Progenitor cell of endocrine pancreas (in vitro differentiated cells): Measurements from ENCODE around the gene MINAR1. TPM values are rescaled to one million over a fixed set of nuclear protein-coding genes. Genes with fewer than 3 reads are reported as not detected.

ENCODE experiments used
- DNase-seq: peaks from one replicate; pipeline ENCODE4 v3.0.0; 2021; ENCODE audit warnings: low spot score; ENCODE audit not compliant: unreplicated experiment
- H3K27ac Mint-ChIP-seq: 2 replicates; pipeline ENCODE4 v1.8.0; 2021; ENCODE audit warnings: mild to moderate bottlenecking, moderate library complexity, mixed read lengths
- H3K27me3 Mint-ChIP-seq: 2 replicates; pipeline ENCODE4 v1.8.0; 2021; ENCODE audit warnings: mixed read lengths
- H3K36me3 Mint-ChIP-seq: 2 replicates; pipeline ENCODE4 v1.8.0; 2022; ENCODE audit warnings: mixed read lengths; ENCODE audit not compliant: insufficient read depth
- H3K4me1 Mint-ChIP-seq: 2 replicates; pipeline ENCODE4 v1.8.0; 2021; ENCODE audit warnings: low read depth, mixed read lengths
- H3K4me3 Mint-ChIP-seq: 2 replicates; pipeline ENCODE4 v1.8.0; 2021; ENCODE audit warnings: low read depth, mild to moderate bottlenecking, moderate library complexity, mixed read lengths
- H3K9me3 Mint-ChIP-seq: 2 replicates; pipeline ENCODE4 v1.8.0; 2021; ENCODE audit warnings: low read depth, mixed read lengths
- total RNA-seq: library from RNA; stranded (reverse); gene quantifications from 2 replicates; pipeline ENCODE4 v1.2.1, GENCODE V29; 2021
- TF ChIP-seq, protein P1 (sequence below): fragments of 200-600 bp; sonication (generic); IDR thresholded peaks from one replicate; pipeline ENCODE4 v1.5.0; 2021; ENCODE audit warnings: antibody characterized with exemption, mild to moderate bottlenecking; ENCODE audit not compliant: unreplicated experiment

The MINAR1 gene
- total RNA-seq, 1 donor from 2014 or later, result 1.8 TPM

GRCh38 chr15:79436037-79436780 is 4.1 kb downstream of the MINAR1 start:
- Mint-ChIP-seq H3K4me3 (no peak overlapping the region), H3K4me1 (peaks cover 7% of the 10 kb centered on the region), H3K36me3 (no peaks in the 10 kb centered on the region), H3K27ac (no peak overlapping the region), H3K9me3 (no peaks in the 10 kb centered on the region), H3K27me3 (peaks cover 54% of the 10 kb centered on the region)
- no peak for DNase-seq
- TF ChIP-seq, protein P1, sequence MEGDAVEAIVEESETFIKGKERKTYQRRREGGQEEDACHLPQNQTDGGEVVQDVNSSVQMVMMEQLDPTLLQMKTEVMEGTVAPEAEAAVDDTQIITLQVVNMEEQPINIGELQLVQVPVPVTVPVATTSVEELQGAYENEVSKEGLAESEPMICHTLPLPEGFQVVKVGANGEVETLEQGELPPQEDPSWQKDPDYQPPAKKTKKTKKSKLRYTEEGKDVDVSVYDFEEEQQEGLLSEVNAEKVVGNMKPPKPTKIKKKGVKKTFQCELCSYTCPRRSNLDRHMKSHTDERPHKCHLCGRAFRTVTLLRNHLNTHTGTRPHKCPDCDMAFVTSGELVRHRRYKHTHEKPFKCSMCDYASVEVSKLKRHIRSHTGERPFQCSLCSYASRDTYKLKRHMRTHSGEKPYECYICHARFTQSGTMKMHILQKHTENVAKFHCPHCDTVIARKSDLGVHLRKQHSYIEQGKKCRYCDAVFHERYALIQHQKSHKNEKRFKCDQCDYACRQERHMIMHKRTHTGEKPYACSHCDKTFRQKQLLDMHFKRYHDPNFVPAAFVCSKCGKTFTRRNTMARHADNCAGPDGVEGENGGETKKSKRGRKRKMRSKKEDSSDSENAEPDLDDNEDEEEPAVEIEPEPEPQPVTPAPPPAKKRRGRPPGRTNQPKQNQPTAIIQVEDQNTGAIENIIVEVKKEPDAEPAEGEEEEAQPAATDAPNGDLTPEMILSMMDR, result no peak

- no peak for DNase-seq
- H3K9me3 Mint-ChIP-seq, result no peaks in the 10 kb centered on the region
- peaks cover 3% of the 10 kb centered on the region for H3K4me1 Mint-ChIP-seq
- peaks cover 49% of the 10 kb centered on the region for H3K27me3 Mint-ChIP-seq
- no peak overlapping the region for H3K27ac Mint-ChIP-seq
- TF ChIP-seq, protein P1, result no peak
- no peak overlapping the region for H3K4me3 Mint-ChIP-seq
- H3K36me3 Mint-ChIP-seq, result no peaks in the 10 kb centered on the region
These were observed 5.3 kb downstream of the MINAR1 start for GRCh38 chr15:79437275-79438000.

DNA sequence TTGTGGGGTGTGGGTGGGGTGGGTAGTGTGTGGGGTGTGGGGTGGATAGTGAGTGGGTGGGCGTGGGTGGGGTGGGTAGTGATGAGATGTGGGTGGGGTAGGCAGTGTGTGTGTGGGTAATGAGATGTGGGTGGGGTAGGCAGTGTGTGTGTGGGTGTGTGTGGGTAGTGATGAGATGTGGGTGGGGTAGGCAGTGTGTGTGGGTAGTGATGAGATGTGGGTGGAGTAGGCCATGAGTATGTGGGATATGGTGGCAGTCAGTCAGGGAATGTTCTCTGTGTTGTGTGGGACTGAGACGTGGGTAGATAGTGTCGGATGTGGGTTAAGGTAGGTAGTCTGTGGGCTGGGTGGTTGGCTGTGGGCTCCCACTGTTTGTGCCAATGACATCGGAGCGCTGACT is 7.1 kb downstream of the MINAR1 start:
- Mint-ChIP-seq H3K4me1 (no peaks in the 10 kb centered on the region), H3K36me3 (no peaks in the 10 kb centered on the region), H3K27me3 (peaks cover 31% of the 10 kb centered on the region), H3K9me3 (no peaks in the 10 kb centered on the region), H3K27ac (no peak overlapping the region), H3K4me3 (no peak overlapping the region)
- no peak for DNase-seq
- TF ChIP-seq, protein P1, result no peak

DNA sequence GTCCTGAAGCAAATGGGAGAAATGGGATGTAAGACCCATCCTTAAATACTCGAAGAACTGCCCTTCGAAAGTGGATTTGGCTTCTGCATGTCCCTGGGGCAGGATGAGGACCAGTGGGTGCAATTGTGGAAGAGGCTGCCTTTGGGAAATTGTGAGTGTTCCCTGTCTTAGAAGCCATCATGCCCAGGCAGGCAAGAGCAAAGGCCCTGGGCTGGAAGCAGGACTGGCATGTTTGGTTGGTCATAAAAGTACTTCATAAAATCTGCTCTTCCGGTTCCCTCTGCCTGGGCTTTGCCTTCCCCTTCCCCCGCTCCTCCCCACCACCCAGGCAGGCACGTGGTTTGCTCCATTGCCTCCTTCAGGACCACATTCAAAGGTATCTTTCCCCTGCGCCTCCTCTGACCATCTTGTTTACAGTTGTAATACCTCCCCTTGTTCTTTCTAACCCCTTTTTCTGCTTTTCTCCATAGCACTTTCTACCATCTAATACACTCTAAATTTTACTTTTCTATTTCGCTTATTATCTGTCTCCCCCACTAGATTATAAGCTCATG is 8.3 kb downstream of the MINAR1 start:
- H3K9me3 Mint-ChIP-seq, result no peaks in the 10 kb centered on the region
- no peak for DNase-seq
- H3K4me3 Mint-ChIP-seq, result no peak overlapping the region
- TF ChIP-seq, protein P1, result no peak
- no peak overlapping the region for H3K27ac Mint-ChIP-seq
- H3K4me1 Mint-ChIP-seq, result no peaks in the 10 kb centered on the region
- peaks cover 19% of the 10 kb centered on the region for H3K27me3 Mint-ChIP-seq
- H3K36me3 Mint-ChIP-seq, result no peaks in the 10 kb centered on the region

GRCh38 chr15:79442911-79443310 is 10.8 kb downstream of the MINAR1 start:
- no peak overlapping the region for H3K4me3 Mint-ChIP-seq
- TF ChIP-seq, protein P1, result no peak
- DNase-seq, result no peak
- peaks cover 9% of the 10 kb centered on the region for H3K9me3 Mint-ChIP-seq
- no peaks in the 10 kb centered on the region for H3K4me1 Mint-ChIP-seq
- H3K27ac Mint-ChIP-seq, result no peak overlapping the region
- no peaks in the 10 kb centered on the region for H3K36me3 Mint-ChIP-seq
- peaks cover 3% of the 10 kb centered on the region for H3K27me3 Mint-ChIP-seq
